SJSA1 (cell line): ENCODE results near the gene CACNA1H. TPM values are rescaled to one million over a fixed set of nuclear protein-coding genes. Genes with fewer than 3 reads are reported as not detected.

ENCODE experiments used
- DNase-seq, 2 experiments: peaks; one replicate each; pipeline ENCODE4 v3.0.0-alpha.2; 2015 to 2020; ENCODE audit warnings: low spot score in 2 of 2, low read depth in 1 of 2
- H3K27ac ChIP-seq: fragments of 250-450 bp; sonication (Bioruptor Pico); 2 replicates; pipeline ENCODE4 v1.5.1; 2020; ENCODE audit warnings: mild to moderate bottlenecking, moderate library complexity
- H3K27me3 ChIP-seq: fragments of 250-450 bp; sonication (Bioruptor Pico); replicated peaks from 2 replicates; pipeline ENCODE4 v1.5.1; 2020; ENCODE audit warnings: mild to moderate bottlenecking, moderate library complexity
- H3K36me3 ChIP-seq: fragments of 250-450 bp; sonication (Bioruptor Pico); 2 replicates; pipeline ENCODE4 v1.5.1; 2020; ENCODE audit warnings: mild to moderate bottlenecking
- H3K4me1 ChIP-seq: fragments of 250-450 bp; sonication (Bioruptor Pico); replicated peaks from 2 replicates; pipeline ENCODE4 v1.6.1; 2021; ENCODE audit warnings: mild to moderate bottlenecking
- H3K4me3 ChIP-seq: fragments of 250-450 bp; sonication (Bioruptor Pico); 2 replicates; pipeline ENCODE4 v1.5.1; 2020; ENCODE audit warnings: mild to moderate bottlenecking
- H3K9me3 ChIP-seq: fragments of 250-450 bp; sonication (Bioruptor Pico); replicated peaks from 2 replicates; pipeline ENCODE4 v1.5.1; 2020; ENCODE audit warnings: mild to moderate bottlenecking
- total RNA-seq: library from RNA; depleted of rRNA; stranded (reverse); fragments of >200 nt; shearing (Covaris generic); gene quantifications from 2 replicates; pipeline ENCODE4 v1.2.3, GENCODE V29; 2014

Gene CACNA1H
- total RNA-seq, 1 experiment from 2014 or later: not detected

DNA sequence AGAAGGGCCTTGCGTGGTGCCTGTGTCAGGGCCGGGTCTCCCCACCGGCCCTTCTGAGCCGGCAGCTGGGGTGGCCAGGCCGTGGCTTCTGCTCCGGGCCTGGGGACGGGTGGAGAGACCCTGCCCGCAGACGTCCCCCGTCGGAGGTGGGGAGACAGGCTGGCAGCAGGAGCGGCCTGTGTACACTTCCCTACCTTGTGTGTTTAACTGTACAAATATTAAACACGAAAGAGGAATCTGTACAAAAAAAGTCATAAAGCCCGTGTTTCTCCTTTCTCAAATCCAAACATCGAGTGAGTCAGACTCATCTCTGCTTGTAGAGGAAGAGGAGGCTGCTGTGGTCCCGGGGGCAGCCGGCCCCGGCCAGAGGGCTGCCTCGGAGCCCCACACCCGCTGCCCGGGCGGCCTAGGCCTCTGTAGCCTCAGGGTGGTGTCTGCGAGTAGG is 2.0 kb downstream of the CACNA1H start:
- no peak overlapping the region for H3K4me3 ChIP-seq
- no peaks in the 10 kb centered on the region for H3K36me3 ChIP-seq
- H3K27me3 ChIP-seq: peaks cover 76% of the 10 kb centered on the region
- no peaks in the 10 kb centered on the region for H3K9me3 ChIP-seq
- H3K4me1 ChIP-seq: no peaks in the 10 kb centered on the region
- H3K27ac ChIP-seq: no peak overlapping the region
- DNase-seq: no peak

DNA sequence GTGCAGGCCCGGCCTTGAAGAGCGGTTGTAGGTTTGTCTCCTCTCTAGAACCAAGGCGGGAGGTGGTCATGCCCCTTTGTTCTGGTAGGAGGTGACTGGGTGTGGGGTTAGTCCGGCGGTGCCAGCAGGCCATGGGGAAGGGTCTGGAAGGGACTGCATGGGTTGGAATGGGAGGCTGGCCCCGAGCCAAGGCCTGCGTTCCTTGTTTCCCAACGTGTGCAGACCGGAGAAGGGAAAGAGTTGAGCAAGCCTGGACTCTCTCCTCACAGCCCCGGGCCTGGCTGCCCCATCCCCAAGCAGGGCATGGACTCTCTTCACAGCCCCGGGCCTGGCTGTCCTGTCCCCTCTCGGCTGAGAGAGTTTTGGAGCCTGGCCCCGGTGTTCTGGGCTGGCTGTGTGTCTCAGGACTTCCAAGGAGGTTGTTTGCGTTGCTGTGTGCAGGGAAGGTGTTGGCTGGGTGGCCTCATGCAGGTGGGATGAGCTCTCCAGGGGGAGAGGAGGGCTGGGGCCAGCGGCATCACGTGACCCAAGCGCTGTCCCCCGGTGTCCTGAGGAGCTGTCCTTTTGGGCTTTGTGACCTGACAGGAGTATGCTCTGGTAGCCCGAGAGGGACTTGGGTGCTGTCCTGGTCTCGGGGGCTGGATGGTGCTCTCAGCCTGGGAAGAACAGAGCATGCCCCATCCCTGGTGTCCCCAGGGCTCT is 2.6 kb downstream of the CACNA1H start:
- H3K27ac ChIP-seq: no peak overlapping the region
- no peaks in the 10 kb centered on the region for H3K36me3 ChIP-seq
- no peaks in the 10 kb centered on the region for H3K9me3 ChIP-seq
- no peaks in the 10 kb centered on the region for H3K4me1 ChIP-seq
- H3K4me3 ChIP-seq: no peak overlapping the region
- peaks cover 76% of the 10 kb centered on the region for H3K27me3 ChIP-seq
- DNase-seq: no peak

DNA sequence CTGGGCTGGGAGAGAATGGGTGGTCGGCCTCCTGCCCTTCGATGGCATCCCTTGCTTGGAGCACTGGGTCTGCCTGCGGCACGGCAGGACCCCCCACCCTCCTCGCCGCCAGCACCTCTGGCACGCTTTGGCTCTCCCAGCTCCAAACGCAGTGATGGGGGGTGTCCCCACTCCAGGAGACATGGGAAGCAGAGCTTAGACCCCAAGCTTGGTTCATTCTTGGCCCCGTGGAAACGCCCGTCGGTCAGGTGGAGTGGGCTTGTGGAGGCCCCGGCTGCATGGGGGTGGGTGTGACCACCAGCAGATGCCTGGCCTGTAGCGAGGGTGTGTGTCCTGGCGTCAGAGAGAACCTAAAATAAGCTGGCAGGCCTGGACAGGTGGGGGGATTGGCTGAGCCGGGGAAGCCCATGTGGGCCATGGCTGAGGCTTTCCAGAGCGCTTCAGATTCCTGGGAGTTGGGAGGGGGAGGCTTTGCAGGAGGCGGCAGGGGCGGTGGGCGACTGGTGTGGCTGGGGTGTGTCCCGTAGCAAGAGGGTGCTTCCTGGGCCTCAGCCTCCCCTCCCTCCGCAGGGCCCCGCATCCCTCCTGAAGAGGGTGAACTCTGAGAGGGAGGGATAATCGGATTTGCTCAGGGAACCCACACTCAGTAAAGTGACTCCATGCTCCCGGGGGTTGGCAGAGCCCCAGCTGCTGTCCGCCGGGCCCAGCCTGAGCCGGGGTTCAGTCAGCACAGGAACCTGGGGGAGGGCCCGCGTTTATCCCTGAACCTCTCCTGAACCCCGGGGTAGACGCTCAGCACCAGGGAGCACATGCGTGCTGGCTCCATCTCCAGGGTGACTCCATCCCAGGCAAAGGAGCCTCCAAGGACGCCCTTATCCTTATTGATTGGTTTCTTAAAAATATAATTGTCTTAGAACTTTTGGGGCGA is 3.4 kb downstream of the CACNA1H start:
- H3K4me1 ChIP-seq: no peaks in the 10 kb centered on the region
- DNase-seq: no peak
- H3K4me3 ChIP-seq: no peak overlapping the region
- no peaks in the 10 kb centered on the region for H3K36me3 ChIP-seq
- H3K27ac ChIP-seq: no peak overlapping the region
- no peaks in the 10 kb centered on the region for H3K9me3 ChIP-seq
- H3K27me3 ChIP-seq: peaks cover 76% of the 10 kb centered on the region

DNA sequence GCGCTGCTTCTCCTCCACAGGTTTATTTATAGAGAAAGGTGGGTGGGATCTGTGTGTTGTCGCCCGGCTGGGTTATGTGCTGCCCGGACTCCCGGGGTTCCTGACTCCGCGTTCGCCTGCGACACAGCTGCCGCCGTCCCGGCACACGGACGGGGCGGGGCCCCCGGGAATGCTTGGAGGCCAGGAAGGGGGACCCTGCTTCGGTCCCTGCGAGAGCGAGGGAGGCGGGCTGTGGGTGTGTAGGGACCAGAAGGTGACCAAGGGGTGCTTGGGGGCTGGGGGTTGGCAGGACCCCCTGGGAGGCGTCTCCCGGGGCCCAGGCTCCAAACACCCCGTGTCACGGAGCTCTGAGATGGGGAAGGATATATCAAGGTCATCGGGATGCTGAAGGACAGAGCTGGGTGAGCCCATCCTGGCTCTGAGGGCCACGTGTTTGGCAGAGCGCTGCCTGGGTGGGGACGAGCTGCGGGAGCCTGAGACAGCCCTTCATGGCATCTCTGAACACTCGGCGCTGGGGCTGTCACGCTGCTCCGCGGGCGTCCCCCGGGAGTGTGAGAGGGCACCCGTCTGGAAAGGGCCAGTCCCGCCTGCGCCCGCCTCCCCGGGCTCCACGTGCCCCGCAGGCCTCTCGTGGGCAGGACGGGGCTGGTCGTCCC is 4.2 kb downstream of the CACNA1H start:
- DNase-seq: no peak
- H3K36me3 ChIP-seq: no peaks in the 10 kb centered on the region
- no peak overlapping the region for H3K27ac ChIP-seq
- H3K9me3 ChIP-seq: no peaks in the 10 kb centered on the region
- peaks cover 72% of the 10 kb centered on the region for H3K27me3 ChIP-seq
- no peaks in the 10 kb centered on the region for H3K4me1 ChIP-seq
- no peak overlapping the region for H3K4me3 ChIP-seq

DNA sequence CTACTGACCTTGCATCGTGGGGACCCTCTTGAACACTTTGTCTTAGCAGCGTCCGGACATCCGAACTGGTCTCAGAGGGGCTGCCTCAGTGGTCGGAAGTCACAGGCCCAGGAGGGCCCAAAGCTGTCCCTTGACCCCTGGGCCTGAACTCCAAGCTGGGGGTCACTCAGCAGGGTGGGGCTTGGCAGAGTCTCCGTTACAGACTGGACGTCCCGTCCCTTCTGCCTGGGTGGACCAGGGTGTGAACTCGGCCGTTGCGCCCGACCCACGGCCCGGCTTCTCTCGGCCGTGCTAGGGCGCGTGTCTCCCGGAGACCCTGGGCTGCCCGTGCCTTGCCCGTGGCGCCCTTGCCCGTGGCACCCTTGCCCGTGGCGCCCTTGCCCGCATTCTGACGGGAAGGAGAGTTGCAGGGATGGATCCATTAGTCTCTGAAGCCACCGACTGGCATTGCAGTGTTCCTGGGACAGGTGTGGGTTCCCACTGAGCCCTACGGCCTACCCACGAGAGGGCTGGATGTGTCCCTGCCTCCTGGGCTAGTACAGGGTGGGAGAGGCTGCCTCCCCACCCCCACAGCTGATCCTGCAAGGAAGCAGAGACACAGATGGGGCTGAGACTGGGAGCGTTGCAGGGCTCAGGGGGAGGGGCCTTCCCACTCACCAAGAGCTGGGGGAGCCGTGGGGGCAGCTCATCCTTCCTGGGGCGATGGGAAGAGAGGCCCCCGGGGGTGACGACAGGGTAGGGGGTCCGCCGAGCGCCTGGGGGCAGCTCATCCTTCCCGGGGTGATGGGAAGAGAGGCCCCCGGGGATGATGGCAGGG is 4.9 kb downstream of the CACNA1H start:
- DNase-seq: no peak

DNA sequence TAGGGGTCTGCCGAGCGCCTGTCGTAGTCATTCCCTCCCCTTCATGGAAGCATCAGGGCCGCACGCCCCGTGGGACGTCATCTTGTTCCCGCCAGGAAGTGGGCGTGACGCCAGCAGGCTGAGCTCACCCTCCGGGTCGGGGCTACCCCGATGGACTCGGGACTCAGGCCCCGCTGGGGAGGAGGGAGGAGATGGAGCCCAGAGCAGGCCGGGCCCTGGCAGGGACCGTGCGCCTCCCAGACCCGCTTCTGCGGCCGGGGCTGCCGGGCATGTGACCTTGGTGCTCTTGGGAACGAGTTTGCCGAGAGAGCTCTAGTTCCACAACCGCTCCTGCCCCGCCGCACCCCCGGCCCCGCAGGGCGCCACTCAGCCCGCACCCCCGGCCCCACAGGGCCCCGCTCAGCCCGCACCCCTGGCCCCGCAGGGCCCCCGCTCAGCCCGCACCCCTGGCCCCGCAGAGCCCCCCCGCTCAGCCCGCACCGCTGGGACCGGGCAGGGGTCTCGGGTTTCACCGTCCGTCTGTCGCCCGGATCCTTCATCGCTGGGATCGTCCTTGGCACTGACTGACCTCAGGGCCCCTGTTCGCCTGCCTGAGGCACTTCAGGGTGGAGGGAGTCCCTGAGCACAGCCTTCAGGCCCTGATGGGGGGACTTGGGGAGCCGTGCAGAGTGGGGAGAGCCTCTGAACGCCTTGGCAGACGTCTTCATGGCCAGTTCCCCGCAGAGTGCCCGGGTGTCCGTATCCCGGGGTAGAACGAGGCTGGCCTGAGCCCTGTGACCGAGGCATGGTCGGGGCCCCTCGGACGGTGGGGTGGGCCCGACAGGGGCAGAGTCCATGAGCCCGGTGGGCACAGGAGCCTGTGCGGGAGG is 5.8 kb downstream of the CACNA1H start:
- Histone ChIP-seq H3K9me3 (no peaks in the 10 kb centered on the region), H3K27ac (no peak overlapping the region), H3K27me3 (peaks cover 83% of the 10 kb centered on the region), H3K36me3 (no peaks in the 10 kb centered on the region), H3K4me1 (peaks cover 7% of the 10 kb centered on the region), H3K4me3 (no peak overlapping the region)
- DNase-seq: no peak

More for the DNA sequence above, 4.9 kb downstream of the CACNA1H start:
- Histone ChIP-seq H3K9me3 (no peaks in the 10 kb centered on the region), H3K4me1 (no peaks in the 10 kb centered on the region), H3K27me3 (peaks cover 75% of the 10 kb centered on the region), H3K36me3 (no peaks in the 10 kb centered on the region), H3K27ac (no peak overlapping the region), H3K4me3 (no peak overlapping the region)

DNA sequence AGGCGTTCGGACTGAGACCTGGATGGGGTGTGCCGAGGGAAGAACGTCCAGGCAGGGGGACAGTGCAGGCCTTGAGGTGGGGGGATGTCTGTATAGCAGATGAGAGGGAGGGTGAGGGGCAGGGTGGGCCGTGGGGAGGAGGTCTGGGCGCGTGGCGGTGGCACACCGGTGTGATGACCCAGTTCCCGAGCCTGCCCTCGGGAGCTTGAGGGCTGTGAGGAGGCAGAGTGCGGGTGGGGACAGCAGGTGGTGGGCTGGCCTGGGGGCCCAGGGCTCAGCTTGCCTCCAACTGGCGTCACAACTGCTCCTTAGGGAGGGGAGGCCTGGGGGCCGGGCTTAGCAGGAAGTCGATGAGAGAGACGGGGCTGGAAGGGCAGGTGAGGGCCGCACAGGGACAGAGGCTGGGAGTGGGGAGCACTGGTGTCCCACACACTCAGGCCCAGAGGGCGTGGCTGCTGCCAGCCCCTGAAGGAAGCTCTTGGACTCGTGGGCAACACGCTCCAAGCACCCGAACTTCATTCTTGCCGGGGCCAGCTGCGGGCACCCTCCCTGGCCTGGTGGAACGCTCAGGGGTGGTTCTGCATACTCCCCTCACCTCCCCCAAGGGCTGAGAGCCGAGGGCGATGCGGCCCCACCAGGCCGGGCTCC is 6.5 kb downstream of the CACNA1H start:
- no peak overlapping the region for H3K4me3 ChIP-seq
- H3K4me1 ChIP-seq: peaks cover 10% of the 10 kb centered on the region
- H3K27ac ChIP-seq: no peak overlapping the region
- H3K27me3 ChIP-seq: peaks cover 86% of the 10 kb centered on the region
- H3K36me3 ChIP-seq: no peaks in the 10 kb centered on the region
- no peaks in the 10 kb centered on the region for H3K9me3 ChIP-seq
- DNase-seq: no peak

DNA sequence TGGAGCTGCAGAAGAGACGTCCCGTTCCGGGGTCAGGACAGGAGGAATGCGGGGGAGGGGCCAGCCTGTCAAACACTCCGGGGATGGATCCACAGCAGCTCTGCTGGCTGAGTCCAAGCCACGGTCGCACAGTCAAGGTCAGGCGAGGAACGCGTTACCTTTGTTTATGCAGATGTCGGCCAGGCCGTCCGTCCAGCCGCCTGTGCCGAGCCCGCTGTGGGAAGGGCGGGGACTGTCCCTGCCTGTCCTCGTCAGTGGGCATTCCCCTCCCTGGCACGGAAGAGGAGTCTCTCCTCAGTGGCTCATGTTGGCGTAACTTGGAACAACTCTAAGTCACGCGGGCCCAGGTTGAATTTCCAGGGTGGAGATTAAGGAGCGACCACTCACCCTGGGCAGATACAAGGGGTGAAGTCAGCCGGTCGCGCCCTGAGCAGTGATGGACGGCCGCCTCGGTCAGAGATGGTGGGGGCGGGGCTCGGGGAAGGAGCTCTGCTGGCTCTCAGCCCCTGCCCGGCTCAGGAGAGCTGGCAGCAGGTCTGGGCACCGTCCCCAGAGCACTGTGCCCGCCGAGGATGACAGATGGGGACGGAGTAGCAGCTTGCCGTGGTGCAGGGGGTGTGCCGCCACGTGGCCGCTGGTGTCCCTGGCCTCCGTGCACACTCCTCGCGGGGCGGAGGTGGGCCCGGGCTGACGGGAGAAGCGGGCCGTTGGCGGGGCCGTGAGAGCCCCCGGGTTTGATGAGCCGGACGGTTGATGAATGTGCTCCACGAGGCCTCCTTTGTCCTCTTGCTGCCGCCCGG is 7.3 kb downstream of the CACNA1H start:
- Histone ChIP-seq H3K36me3 (no peaks in the 10 kb centered on the region), H3K4me1 (peaks cover 10% of the 10 kb centered on the region), H3K9me3 (no peaks in the 10 kb centered on the region), H3K27ac (no peak overlapping the region), H3K4me3 (no peak overlapping the region), H3K27me3 (peaks cover 83% of the 10 kb centered on the region)
- no peak for DNase-seq

DNA sequence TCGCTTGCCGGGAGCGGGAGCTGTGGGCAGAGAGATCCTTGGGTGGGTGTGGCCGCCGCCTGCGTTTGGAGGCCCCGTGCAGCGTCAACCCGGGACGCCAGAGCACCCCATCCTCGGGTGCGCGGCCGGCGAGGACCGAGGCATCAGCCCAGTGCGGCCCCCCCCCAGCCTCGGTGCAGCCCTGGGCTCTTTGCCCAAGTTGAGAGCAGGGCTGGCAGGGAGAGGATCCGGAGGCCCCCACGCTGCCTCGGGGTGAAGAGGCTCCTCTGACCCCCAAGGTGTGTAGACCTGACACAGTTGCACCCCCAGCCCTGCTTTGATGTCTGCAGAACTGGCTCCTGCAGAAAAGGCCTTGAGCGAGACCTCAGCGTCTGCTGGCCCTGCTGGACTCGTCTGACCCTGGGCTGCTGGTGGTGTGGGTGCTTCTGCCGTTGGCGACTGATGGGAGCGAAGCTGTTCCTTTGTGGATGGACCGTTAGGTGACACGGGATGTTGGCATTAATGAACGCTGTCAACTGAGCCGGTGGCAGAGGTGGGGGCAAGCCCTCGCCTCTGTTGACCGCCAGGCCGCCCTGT is 8.0 kb downstream of the CACNA1H start:
- Histone ChIP-seq H3K9me3 (no peaks in the 10 kb centered on the region), H3K27me3 (peaks cover 81% of the 10 kb centered on the region), H3K36me3 (no peaks in the 10 kb centered on the region)

DNA sequence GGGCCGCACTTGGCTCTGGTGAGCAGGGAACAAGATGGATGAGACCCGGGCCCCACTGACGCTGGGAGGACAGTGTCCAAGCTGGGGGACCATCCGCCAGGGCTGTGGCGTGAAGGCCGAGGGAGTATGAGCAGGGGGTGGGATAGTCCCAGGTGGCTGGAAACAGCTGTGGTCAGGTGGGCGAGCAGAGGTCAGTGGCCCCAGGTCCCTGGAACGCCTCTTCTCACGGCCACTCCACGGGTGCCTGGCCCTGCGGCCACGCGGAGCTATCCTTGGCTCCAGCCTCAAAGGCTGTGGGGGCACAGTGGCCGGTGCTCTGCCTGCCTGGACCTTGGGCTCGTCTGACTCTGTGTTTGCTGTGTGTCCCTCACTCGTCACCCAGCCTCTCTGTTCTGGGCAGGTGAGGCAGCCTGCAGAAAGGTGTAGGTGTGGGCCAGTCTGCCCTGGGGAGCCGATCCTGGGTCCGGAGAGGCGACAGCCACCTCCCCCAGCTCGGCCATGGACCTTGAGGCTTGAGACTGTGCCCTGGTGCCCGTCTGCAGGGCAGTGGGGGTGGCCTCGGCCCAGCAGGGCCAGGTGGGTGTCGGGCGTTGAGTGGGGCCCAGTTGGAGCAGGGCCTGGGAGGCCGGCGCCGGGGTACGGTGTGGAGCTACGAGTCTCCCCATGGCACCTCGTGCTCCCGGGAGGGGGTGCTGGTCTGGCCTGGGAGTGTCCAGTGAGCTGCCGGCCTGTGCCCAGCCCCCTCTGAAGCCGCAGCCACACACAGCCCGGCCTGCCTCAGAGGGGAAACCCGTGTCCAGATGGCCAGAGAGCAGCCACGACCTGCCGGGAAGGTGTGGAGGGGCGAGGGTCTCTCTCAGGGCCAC is 10.0 kb downstream of the CACNA1H start:
- Histone ChIP-seq H3K4me1 (peaks cover 10% of the 10 kb centered on the region), H3K36me3 (no peaks in the 10 kb centered on the region), H3K4me3 (no peak overlapping the region), H3K27me3 (peaks cover 77% of the 10 kb centered on the region), H3K27ac (no peak overlapping the region), H3K9me3 (no peaks in the 10 kb centered on the region)
- peak in 1 of 2 experiments; percentile 31 for DNase-seq

More for the DNA sequence above, 8.0 kb downstream of the CACNA1H start:
- H3K4me1 ChIP-seq: peaks cover 10% of the 10 kb centered on the region
- H3K27ac ChIP-seq: no peak overlapping the region
- H3K4me3 ChIP-seq: no peak overlapping the region
- no peak for DNase-seq
